GM18499 (cell line): Measurements from ENCODE around the gene FGF4.

ENCODE experiments used
- ATAC-seq: cut with Tn5 transposase; IDR thresholded peaks from one replicate; pipeline ENCODE4 v1.9.1; 2021; ENCODE audit warnings: moderate number of reproducible peaks; ENCODE audit not compliant: insufficient read depth, unreplicated experiment

FGF4 gene

DNA sequence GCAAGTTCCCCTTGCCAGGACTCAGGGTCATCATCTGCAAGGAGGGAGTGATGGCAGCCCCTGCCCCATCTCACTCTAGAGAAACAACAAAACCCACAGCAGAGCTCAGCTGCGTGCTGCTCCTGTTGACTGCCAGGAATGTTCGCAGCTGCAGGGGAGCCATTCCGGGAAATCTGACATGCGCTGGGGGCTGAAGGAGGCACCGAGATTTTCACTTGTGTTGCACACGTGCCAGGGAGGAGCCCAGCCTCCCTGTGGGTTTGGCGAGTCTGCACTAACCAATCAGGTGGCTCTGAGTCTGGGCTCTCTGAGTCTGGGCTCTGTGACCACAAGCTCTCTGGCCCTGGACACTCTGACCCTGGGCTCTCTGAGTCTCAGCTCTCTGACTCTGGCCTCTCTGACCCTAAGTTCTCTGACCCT lies 33.5 kb upstream of the FGF4 start:
- no peak for ATAC-seq

DNA sequence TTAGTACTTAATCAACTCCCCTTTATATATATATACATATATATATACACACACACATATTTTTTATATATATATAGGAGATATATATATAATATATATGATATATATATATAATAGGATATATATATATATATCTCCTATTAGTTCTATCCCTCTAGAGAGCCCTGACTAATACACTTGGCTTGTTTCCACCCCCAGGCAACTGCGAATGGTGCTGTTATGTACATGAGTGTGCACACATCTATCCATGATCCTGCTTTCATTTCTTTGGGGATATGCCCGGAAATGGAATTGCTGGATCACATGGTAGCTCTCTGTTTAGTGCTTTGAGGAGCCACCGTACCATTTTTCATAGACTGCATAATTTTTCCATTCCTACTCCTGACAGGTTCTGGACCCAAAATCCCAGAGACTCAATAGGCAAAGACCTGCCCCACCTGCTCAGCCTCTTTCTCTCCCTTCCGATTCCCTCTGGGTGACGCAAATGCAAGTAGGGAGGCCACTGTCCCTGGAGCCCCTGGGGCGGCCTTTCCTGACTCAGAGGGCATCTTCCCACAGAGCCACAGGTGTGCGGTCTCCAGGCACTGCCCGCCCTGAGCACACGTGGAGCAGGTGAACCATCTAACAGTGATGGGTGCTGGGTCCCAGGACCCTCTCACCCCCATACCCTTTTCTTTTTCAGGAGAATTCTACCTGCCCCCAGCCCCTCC lies 32.1 kb upstream of the FGF4 start:
- no peak for ATAC-seq

DNA sequence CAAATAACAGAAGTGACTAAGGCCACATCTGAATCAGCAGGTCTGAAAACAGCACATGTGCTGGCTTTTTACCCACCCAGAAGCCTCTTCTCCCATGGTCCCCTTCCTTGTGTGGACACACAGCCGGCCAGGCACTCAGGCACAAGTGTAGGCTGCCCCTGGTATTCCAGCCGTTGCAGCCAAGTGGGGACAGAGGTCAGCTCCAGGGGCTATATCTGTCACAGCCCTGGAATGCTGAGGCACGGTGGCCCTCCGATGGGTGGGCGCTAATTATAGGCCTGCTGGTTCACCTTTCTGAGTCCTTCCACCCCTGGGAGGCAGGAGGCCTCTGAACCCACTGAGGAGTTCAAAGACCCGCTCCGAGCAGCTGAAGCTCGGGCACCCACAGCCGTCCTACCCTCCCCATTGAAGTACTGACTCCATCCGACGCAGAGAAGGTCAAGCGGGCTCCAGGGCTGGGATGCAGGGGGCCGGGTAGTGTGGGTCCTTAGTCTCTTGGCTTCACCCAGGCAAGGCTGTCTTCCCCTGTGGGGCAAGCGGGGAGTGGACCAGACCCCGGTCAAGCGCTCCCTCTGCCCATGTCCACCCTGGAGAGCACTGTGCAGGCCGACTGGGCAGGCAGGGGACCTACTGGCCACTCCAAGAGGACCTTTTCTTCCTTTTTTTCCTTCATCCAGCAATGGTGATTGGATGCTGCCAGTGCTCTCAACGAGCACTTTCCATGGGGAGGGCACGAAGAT lies 29.8 kb upstream of the FGF4 start:
- ATAC-seq: no peak

DNA sequence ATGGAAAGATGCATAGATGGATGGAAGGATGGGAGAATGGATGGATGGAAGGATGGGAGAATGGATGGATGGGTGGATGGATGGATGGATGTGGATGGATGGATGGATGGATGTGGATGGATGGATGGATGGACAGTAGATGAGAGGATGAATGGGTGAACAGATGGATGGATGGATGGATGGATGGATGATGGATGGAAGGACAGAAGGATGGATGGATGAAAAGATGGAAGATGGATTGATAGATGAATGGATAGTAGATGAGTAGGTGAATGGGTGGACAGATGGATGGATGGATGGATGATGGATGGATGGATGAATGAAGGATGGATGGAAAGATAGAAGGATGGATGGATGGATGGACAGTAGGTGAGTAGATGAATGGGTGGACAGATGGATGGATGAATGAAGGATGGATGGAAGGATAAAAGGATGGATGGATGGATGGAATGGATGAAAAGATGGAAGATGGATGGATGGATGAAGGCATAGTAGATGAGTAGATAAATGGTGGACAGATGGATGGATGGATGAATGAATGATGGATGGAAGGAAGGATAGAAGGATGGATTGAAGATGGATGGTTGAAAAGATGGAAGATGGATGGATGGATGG lies 28.6 kb upstream of the FGF4 start:
- ATAC-seq: no peak

DNA sequence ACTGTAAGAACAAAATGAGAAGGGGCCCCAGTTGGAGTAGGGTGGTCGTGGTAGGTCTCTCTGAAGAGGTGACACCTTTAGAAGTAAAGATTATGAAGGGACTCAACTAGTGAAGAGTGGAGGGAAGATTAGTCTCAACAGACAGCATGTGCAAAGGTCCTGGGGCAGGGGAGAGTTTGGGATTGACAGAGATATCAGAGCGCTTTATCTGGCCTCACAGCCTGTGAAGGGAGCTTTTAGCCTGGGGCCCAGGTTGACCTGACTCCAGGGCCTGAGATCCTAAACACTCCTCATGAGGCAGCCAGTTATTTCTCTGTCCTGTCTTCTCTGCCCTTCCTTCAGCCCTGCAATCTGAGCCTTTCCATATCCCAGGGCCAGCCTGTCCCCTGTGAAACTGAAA lies 27.9 kb upstream of the FGF4 start:
- no peak for ATAC-seq

DNA sequence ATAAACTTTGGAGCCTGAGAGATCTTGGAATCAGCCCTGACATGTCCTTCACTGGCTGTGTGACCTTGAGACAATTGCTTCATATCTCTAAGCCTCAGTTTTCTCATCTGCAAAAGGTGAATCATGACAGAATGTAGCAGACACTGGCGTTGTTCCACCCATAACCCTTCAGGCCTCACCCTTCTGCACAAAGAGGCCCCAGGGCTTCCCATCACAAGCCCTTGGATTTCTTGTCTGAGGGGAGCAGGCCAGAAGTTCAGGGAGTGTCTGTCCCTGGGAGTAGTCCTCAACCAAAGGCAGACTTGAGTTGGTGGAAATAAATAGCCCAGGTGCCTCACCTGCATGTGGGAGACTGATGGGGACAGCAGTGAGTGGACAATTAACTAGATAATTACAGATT lies 27.4 kb upstream of the FGF4 start:
- ATAC-seq: no peak

DNA sequence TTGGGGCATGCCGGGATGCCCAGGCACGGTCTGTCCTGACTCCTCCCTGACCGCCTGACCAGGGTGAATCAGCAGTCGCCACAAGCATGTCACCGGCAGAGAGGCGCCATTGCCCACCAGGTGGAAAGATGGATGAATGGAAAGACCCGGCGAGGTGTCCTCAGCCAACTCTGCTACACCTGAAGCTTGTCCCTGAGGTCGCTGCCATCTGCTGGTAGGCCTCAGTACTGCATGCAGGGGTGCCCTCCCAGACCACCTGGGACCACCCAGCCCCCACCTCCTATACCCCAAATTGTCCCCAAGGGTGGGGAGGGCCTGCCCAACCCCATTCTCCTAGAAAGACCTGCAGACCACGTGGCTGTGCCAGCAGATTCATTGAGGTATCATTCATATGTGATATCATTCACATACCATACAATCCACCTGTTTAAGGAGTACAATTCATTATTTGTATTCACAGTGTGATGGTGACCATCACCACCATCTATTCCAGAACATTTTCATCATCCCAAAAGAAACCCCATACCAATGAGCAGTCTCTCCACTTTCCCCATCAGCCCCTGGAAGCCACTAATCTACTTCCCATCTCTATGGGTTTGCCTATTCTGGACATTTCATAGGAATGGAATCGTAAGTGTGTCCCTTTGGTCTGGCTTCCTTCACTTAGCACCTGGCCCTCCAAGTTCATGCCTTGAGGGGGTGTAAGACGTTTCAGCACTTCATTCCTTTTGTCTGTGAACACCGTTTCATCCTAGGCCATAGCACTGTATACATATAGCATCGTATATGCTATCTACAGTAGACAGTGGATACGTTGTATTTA lies 26.6 kb upstream of the FGF4 start:
- no peak for ATAC-seq

DNA sequence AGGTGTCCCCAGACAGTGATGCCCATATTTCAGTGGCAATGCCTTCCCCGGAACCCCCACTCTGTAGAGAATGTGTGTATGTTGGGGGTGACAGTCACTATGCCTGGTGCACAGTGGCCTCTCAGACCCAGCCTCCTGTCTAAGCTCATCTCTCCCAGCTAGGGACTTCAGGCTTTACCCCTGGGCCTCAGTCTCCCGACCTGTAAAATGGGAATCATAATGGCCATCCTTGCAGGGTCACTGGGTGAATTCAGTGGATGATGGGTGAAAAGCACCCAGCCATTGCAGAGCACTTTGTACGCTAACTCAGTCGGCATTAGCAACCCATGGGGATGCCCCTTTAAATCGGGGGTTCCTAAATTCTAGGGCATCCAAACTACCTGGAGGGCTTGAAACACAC lies 25.1 kb upstream of the FGF4 start:
- ATAC-seq: no peak

DNA sequence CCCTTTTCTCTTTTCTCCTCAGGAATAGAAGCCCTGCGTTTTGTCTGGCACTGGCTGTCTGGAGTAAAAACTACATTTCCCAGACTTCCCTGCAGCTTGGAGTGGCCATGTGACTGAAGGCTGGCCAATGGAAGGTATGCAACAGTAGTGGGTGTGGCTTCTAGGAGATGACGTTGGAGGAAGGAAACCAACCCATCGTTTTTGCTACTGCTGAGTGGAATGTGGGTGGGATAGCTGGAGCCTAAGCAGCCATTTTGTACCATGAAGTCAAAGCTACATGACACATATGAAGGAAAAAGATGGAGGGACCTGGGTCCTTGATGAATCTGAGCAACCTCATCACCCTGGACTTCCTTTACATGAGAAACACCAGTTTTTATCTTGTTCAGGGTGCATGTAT lies 24.4 kb upstream of the FGF4 start:
- ATAC-seq: no peak

DNA sequence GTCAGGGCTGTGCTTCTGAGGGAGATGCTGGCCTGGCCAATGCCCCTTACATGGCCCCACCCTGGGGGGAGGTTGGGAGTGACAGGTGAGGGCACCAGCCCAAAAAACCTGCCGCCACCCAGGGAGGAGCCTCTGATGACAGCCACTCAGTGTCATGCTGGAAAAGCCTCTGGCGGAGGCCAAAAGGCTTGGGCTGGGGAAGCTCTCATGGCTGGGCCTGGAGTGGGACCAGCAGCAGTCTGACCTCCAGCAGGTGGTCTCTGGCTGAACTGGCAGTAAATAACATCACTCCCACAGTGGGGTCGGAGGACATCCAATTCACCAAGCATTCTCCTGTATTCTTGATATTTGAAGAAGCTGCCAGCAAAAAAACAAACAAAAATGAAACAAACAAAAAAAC lies 24.0 kb upstream of the FGF4 start:
- ATAC-seq: no peak

DNA sequence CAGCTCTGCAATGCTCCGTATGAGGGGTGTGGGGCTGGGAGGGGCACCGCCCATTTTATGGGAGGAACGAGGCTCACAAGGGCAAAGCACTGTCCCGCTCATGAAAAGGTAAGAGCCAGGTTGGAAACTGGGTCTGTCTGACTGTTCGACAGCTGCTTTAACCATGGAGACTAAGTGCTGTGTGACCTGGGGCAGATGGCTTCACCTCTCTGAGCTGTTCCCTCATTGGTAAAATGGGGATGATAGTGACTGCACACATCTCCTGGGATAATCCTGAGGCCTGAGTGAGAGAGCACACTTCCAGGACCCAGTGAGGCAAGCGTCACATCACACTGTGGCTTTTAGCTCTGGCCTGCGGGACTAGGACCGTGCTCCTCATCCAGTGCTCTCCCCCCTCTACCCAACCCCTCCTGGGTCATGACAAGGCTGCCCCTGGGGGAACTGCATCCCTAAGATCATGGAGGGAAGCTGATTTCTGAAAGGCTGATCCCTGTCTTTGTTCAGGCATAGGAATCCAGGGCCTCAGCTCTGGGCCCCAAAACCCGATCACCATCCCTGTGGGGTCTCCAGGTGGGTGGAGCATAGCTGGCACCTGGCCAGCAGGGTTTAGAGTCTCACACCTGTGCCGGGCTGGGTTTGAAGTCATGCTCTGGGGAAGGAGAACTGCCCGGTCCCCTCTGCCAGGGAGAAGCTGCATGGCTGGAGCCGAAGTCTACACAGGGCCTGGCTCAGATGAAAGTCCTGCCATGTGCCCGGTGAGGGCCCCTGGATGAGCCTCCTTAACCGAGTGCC lies 22.8 kb upstream of the FGF4 start:
- ATAC-seq: no peak

DNA sequence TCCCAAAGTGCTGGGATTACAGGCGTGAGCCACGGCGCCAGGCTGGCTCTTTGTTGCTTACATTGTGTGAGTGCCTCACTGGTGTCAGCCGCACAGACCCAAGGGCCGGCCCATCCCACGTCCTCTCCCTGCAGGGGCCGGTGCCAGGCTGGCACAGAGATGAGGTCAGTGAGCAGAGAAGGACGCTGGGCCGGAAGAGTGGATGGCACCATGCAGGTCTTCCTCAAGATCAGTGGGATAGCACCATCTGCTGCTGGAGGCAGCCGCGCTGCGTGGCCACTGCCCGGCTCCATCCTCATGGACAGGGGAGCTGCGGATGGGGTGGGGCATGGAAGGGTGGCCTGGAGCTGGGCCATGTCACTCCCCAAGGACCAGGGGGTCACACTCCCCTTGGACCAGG lies 22.0 kb upstream of the FGF4 start:
- ATAC-seq: no peak

DNA sequence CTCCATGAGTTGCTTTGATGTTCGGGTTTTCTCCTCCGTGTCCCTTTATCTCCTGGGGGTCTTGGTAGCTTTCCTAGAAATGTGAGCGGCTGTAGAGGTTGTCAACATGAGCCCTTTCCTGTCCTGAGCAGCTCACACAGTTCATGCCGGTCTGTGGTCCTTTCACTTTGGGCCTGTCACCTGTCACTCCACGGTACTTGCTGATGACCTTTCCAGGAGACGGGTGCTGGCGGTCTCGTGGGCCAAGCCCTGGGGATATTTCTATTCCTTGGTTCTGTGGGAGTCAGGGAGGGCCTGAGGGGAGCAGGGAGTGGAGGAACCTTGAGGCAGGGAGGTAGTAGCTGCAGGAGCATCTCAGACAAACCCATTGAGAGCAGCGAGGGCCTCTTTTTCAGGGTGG lies 20.9 kb upstream of the FGF4 start:
- no peak for ATAC-seq

DNA sequence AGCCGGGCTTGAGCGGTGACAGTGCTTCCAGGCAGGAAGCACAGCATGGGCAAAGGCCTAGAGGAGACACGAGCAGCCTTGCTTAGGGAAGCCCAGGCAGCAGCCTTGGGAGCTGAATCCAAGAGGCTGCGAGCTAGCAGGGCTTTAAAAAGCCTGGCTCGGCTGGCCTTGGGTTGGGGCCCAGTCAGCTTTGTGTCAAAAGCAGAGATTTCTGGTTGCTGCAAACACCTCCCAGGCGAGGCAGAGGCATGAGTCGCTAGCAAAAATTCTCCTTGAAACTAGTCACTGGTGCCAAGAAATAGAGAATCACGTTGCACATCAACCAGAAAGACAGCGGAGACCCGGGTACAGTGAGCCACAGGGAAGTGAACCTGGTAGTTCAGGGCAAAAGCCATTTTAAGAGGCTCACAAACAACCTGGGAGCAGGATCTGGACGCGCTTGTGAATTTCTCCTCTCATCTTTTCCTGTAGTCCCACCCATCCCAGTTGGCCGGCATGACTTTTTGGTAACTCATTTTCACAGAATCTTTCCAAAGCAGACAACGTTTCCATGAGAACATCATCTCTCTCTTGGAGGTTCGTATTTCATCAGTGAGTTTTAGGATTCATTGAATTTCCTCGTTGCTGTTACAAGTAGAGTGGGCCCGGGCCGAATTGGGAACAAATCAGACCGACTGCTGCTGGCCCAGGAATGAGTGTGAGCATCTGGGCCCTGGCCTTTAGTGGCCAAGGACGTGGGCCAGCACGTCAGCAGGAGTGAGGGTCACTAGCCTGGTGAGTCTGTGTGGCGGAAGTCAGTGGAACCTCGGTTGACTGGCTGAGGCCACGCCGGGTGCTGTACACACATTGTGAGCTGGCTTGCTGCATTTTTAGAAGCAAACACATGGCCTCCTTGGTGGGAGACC lies 16.4 kb upstream of the FGF4 start:
- no peak for ATAC-seq

DNA sequence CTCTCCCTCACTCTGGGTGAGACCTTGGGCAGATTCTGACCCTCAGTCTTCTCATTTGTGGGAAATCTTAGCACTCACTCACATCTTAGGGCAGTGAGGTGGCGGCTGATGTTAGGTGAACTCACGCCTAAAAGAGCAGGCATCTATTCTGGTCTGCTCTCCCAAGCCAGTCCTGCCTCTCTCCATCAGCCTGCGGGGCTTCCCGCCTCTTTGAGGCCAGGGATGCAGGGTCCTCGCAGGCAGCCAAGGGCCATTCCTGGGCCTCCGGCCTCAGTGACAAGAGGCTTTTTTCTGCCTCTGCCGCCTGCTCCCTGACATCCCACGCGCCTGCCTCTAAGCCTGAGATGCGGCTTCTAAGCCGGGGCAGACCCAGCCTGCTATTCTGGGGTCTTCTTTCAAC lies 13.8 kb upstream of the FGF4 start:
- ATAC-seq: no peak

DNA sequence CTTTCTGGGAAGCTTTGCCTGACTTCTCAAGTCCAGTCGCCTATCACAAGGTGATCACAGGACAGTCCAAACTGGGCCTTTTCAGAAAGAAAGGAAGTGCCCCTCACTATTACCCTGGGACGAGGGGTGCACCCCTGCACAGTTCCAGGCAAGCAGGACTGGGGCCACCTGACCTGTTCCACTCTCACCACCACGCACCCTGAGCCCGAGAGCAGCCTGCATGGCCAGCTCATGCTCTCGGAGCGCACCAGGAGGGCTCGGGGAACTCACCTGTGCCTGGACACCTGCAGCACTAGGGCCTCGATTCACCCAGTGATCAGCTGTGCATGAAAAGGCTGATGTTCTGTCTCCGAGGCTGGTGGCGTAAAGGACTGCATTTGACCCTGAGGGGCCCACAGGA lies 12.8 kb upstream of the FGF4 start:
- ATAC-seq: no peak

DNA sequence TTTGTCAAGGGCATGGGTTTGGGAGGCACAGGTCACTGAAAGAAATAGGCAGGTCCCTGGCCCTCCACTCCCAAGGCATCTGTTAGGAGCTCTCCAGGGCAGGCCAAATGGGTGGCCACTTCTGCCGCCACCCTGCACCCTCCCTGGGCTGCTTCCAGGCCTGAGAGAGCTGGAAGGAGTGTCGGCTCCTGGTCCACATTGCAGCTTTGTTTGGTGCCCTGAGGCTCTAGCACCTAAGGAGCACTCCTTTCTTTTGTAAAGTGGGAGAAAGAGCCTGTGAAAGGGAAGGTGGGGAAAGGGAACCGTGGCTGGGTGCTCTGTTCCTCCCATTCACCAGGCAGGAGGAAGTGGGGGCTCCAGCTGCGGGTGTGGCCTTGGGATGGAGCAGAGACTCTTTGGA lies 12.3 kb upstream of the FGF4 start:
- no peak for ATAC-seq

DNA sequence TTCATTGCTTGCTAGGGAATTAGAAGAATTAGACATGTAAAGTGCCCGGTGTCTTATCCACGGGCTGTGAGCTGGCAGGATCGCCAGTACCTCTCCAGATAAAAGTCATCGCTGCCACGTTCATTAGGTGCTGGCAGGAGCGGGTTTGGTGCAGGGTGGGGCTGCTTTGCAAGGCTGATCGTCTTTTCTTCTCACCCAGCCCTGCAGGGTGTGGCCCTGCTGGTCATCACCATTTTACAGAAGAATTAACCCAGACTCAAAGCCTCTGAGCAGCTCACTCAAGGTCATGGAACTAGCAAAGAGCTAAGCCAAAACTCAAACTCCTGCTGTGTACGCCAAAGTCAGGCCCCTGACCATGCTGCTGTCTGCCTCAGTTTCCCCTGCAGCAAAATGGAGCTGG lies 6.1 kb upstream of the FGF4 start:
- no peak for ATAC-seq

DNA sequence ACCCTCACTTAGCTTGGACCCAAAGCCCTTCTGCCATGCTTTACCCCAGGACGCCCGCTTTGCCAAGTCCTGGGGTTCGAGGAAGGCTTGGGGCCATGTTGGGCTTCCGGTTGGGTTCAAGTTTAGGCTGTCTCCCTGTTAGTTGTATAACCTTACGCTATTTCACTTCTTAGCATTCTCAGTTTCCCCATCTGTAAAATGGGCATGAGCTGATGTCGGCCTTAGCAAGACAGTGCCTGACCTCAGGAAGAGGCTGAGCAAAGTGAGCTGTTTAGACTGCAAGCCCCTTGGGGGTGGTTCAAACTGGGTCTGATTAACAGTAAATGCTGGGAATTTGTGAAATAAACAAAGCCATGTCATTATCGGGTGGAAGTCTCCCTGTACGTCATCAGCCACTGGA lies 3.2 kb upstream of the FGF4 start:
- no peak for ATAC-seq
